GM15510 (cell line): ENCODE data around the gene PTPRQ.

Experiments
- POLR2A ChIP-seq: IDR thresholded peaks from 3 replicates; pipeline ENCODE4 v1.6.1; 2011; ENCODE audit warnings: borderline replicate concordance; ENCODE audit not compliant: insufficient read length; ENCODE audit errors: extremely low read depth

Gene PTPRQ

DNA sequence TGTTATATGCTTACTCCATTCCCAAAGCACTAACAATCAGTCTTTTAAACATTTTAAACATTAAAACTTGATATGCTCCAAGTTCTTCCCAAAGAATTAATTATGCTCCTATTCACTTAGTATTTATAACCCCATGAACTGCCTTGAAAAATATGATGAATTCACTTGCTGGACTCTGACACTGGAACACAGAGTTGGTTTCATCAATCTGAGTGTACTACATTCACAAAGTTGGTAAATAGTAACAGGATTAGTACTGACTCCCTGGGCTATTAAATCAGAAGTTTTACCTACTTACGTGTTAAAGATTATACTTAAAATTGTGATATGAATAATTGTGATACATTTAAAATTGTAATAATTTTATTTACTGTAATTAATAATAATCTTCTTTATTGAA, 246.1 kb downstream of the PTPRQ start:
- no peak for TF ChIP-seq POLR2A

DNA sequence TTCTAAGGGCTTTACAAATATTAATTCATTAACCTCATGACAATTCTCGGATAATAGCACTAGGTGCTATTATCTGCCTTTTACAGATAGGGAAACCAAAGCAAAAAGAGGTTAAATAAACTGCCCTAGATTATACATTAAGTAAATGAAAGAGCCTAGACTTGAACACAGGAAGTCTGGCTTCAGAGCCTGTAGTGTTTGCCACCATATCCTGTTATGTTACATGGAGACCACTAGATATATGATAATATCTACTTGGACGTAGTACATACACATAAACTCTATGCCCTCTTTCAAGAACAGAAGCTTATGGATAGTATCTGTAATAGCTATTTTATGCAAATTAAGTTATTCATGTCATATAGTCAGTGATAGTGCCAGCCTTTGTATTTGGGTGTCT, 246.5 kb downstream of the PTPRQ start:
- TF ChIP-seq POLR2A, result no peak

DNA sequence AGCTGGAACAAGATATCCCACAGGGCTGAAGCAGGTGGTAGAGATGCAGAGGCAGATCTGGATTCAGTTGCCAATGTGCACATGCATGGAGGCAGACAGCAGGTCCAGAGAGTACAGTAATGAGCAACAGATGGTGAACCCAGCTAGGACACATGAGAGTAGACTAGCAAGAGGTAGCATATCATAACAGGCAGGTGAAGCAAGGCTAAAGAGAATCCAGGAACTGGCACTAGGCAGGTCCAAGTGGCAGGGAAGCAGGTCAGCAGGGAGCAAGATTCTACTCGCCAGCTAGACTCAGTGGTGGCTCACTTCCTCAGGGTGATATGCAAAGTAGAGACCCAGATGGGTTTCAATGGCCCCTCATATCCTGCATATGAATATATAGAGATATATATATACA, 248.1 kb downstream of the PTPRQ start:
- TF ChIP-seq POLR2A, result no peak

DNA sequence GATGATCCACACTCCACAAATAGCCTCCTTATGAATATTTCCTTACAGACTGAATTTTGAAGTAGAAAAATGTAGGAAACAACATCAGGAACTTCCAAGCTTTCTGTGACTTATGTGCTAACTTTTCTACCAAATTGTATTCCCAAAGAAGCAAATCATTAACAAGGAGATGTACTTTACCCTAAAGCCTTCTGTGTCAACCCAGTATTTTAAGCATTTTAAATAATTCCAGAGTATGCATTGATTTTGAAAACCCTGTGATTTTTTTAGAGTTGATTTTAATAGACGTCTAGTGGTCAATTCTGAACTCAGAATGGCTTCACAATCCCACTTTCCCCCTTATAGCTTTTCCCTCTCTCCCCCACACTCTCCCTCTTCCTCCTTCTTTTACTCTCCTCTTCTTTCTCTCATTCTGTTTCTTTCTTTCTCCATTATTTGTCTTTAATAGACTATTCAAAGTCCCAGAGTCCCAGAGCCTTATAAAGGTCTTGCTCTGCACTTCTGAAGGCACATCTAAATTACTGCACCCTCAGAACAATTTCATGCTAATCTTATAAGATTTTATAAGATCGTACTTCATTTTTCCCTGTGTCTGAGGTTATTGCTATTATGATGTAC, 253.3 kb downstream of the PTPRQ start:
- no peak for TF ChIP-seq POLR2A

DNA sequence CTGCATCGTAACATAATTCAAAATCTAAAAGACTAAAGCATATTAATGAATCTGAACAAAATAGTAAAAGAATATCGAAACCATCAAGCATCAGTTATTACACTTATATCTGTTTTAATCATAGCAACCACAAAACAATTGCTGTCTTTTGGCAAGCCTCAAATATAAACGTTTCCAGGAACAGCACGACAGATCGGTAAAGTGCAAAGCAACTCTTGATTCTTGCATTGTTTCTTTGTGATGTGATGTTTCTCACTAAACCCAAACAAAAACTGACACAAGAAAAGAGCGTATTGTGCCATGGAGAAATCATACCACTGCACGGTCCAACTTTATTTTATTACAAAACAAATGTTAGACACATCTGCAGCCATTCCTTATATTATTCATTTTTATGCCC, 254.2 kb downstream of the PTPRQ start:
- no peak for TF ChIP-seq POLR2A

DNA sequence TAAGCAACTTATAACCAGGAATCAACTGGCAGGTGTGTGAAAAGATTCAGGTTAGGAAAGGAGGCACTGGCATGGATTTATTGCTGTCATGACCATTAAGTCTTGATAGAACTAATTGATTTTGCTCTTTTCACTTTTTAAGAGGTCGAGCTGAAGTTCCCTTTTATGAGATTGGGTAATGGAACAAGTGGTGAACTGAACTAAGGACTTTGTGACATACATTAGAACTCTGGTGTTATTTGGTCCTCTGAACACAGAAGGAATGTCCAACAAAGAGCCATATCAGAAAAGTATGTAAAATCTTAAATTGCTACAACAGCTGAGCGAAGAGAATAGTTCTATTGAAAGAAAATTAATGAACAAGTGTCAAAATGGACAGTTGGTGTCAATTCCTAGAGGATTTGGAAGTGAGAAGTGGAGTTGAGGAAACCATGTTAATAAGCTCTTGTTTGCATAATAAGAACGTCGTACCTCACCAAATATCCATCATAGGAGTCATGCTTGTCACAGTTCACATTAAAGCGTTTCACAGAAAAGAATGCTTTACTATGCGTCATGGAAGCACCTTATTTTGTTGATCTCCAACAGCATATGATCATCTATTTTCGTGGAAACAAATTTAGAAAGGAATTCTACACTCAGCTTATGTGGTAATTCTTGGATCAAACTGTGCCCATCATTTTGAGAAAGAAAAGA, 255.0 kb downstream of the PTPRQ start:
- no peak for TF ChIP-seq POLR2A

DNA sequence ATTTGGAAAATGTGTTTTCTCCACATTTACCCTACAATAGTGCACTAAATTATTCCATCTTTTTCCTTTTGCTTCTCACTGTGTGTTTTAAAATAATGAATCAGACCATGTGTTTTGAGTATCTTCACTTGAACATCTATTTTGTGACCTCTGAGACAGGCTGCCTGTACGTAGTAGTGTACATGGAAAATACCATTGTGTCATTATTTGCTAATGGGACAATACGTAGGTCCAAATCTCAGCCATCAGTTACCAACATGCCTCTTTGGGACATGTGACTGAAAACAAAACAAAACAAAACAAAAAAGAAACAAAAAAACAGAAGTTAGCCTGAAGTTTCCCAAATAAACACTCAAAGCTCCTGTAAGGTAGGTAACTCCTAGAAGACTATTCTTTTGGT, 256.3 kb downstream of the PTPRQ start:
- no peak for TF ChIP-seq POLR2A

DNA sequence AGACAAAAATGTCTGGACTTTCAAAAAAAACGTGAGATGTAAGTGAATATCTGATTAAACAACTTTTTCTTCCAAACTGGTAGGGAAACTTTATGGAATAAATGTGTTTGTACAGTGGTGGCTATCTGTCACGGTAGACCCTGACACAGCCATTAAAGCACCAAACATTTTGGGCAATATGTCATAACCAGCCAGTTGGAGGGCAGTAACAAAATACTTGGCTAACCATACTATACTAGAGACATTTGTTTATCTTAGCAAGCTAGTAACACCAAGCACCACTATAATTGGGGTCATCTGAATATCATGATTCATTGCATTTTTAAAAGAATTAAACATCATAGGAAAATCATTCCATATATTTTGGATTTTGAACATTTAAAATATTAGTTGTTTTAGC, 257.4 kb downstream of the PTPRQ start:
- no peak for TF ChIP-seq POLR2A

DNA sequence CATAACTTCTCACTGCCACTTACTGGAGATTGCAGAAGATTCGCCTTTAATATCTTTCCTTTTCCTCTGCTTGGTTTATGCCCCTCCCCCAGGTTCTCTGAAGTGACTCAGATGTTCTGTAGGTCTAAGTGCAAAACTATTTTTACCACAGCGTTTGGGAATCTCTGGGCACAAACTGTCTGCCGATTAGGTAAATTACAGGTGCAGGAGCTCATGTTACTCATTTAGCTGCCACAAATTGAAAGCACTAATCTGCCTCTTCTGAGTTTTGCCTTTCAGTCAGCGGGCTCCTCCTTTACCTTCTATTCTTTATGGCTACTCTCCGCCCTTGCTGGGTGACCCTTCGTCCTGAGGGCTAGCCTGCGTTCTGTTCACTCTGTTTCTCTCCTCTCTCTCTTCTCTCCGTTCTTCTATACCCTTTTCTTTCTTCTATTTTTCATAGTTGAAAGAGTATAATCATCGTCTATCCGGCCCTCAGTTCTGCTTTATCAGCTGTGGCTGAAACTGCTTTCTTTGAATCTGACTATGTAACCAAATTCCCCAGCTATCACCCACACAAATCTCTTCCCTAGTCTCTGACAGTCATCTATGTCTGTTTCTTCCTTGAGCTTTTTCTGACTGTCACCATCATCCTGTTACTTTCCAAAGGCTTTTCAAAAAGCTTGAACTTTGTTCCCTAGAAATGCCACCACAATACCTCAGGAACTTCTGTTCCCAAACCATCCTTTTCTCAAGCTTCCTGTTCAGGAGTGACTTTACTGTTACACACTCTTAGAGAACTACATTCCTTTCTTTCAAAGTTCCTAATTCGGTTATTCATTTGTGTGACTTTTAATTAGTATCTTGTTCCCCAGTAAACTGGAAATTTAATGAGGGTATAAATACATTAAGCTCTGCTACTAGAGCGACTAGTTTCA, 259.1 kb downstream of the PTPRQ start:
- TF ChIP-seq POLR2A, result no peak

DNA sequence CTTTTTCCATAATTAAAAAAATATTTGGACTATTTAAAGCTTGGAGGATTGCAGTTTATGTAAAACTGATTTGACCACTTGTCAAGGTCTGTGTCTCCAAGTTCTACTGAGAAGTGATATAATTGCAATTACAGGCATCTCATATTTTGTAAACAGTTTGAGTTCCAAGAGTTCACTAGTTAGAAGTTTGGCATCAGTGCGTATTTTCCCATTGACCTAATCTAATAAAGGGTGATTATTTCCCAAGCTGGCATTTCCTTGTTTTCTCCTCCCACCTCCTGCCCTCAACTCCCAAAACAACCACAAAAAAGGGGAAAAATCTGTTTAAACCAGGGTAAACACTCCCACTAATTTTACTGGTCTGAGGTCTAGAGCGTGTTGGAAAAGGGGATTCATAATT, 260.4 kb downstream of the PTPRQ start:
- TF ChIP-seq POLR2A, result no peak

DNA sequence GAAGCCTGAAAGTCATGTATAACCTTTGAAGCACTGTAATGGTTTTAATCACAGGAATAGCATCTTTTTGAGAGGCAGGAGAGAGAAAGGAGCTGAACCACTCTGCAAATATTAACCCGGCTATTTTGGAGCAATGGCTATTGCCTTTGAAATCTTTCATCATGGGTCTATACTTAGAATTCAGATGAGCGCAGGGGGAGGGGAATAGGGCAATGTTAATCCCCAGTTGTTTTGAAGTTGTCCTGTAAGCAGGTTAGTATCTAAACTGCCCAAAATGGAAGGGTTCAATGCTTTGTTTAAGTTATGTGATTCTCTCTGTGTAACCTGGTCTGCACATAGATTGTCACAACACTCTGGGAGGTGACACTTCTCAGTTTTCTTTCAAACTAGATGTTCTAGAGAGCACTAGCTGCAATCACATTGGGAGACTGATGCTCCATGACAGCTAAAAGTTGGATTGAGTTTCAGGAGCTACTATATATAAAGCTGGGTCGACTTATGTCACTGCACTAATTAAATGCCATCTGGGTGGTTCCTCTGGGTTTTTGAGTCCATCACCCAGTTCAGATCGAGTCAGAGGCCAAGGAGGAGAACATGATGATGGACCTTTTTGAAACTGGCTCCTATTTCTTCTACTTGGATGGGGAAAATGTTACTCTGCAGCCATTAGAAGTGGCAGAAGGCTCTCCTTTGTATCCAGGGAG, 263.2 kb downstream of the PTPRQ start, which contains the start of gene MYF6:
Gene MYF6, plus strand, starts transcription at position 509 of the 704 bp plus-strand sequence. Its CDS starts 86 bp downstream, at position 595.
- no peak for TF ChIP-seq POLR2A

DNA sequence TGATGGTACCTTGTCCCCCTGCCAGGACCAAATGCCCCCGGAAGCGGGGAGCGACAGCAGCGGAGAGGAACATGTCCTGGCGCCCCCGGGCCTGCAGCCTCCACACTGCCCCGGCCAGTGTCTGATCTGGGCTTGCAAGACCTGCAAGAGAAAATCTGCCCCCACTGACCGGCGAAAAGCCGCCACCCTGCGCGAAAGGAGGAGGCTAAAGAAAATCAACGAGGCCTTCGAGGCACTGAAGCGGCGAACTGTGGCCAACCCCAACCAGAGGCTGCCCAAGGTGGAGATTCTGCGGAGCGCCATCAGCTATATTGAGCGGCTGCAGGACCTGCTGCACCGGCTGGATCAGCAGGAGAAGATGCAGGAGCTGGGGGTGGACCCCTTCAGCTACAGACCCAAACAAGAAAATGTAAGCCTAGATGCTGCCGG, 263.8 kb downstream of the PTPRQ start:
- TF ChIP-seq POLR2A, result no peak

DNA sequence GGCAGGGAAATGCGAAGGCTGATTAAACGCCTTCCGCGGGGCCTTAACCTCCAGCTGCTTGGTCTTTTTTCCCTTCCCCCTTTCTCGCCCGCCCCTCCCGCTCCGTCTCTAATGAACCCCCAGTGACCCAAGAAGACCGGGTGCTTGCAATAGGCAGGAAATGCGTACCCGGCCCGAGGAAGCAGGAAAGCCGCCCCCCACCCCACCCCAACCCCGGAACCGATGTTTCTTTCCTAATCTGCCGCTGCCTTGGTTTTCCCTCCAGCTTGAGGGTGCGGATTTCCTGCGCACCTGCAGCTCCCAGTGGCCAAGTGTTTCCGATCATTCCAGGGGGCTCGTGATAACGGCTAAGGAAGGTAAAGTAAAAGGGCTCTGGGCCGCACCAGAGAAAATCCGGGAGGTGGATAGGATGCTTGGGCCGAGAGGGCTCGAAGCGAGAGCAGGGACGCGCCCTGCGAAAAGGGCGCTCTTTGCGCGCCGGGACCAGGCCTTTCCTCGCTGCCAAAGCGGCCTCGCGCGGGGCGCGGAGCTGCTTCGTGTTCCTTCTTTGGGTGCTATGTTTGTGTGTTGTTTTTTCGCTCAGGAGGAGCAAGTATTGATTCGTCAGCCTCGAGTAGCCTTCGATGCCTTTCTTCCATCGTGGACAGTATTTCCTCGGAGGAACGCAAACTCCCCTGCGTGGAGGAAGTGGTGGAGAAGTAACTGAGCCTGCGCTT, 264.4 kb downstream of the PTPRQ start:
- no peak for TF ChIP-seq POLR2A

DNA sequence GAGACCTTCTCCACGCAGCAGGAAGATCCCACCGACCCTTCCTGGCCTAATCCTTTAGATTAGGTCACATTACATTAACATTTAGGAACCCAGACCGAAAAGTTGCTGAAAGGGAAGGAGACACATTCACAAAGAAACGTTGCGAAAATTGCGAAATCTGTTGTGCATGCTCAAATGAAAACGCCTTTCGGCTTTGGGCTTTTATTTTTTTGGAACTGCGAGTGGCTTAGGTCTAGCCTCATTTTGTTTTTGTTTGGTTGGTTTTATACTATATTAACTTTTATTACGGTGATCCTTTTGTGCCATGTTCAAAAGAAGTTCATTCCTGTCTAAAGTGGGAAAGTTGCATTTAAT, 264.9 kb downstream of the PTPRQ start:
- no peak for TF ChIP-seq POLR2A

DNA sequence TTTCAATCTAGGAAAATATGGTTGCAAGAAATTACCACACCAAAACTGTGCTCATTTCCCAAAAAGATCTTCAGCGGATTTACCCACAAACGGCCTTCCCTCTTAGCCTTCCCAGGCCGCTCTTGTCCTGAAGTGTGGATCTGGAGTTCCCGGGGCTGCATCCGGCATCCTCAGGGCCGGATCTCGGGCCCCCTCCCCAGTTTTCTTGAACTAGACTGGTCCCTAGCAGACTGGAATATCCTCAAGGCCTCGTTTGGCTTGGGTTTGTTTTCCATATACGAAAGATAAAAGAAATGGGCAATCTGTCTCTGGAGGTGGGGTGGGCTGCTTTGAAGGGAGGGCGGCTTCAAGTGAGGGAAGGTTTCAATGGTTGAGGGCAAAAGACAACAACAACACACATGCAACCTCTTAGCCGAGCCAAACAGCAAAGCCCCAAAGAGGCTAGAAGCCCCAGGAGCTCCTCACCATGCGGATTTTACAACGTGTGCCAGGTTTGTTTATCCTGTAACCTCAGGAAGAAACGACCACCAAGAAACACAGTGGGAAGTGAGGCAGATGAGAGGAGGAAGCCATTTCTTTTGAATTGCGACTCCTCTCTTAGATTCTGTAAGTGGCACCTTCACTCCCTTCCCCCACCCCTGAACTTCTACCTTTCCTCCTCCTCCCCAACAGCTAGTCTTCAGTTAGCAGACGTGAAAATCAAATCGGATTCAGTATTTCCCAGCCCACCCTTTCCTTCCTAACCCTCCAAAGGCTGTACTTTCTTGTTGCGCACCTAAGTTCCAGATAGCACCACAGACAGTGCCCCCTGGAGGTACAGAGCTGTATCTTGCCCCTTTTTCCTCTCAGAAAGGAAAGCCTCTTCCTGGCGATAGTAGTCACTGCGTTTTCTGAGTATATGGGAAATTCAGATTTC, 266.0 kb downstream of the PTPRQ start:
- no peak for TF ChIP-seq POLR2A
